PC-9 (cell line): Measurements from ENCODE around the gene TATDN2.

Source experiments
- EZH2 ChIP-seq: fragments of 200-600 bp; sonication (generic); IDR thresholded peaks from 2 replicates; pipeline ENCODE4 v1.8.0; 2017; ENCODE audit warnings: antibody characterized with exemption, low read depth
- TF ChIP-seq, protein P1 (sequence below): fragments of 200-600 bp; sonication (generic); conservative IDR thresholded peaks from 2 replicates; pipeline ENCODE4 v1.6.1; 2017; ENCODE audit warnings: mixed run types, antibody characterized with exemption, mild to moderate bottlenecking, moderate library complexity

DNA sequence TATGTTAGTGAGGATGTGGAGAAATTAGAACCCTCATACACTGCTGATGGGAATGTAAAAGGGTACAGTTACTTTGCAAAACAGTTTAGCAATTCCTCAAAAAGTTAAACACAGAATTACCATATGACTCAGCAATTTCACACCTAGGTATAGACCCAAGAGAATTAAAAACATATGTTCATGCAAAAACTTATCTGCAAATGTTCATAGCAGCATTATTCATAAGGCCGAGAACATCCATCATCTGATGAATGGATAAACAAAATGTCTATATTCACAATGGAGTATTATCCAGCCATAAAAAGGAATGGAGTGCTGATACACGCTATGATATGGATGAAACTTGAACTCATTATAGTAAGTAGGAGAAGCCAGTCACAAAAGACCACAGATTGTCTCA is 62.3 kb downstream of the TATDN2 start:
- TF ChIP-seq, protein P1, sequence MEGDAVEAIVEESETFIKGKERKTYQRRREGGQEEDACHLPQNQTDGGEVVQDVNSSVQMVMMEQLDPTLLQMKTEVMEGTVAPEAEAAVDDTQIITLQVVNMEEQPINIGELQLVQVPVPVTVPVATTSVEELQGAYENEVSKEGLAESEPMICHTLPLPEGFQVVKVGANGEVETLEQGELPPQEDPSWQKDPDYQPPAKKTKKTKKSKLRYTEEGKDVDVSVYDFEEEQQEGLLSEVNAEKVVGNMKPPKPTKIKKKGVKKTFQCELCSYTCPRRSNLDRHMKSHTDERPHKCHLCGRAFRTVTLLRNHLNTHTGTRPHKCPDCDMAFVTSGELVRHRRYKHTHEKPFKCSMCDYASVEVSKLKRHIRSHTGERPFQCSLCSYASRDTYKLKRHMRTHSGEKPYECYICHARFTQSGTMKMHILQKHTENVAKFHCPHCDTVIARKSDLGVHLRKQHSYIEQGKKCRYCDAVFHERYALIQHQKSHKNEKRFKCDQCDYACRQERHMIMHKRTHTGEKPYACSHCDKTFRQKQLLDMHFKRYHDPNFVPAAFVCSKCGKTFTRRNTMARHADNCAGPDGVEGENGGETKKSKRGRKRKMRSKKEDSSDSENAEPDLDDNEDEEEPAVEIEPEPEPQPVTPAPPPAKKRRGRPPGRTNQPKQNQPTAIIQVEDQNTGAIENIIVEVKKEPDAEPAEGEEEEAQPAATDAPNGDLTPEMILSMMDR, result no peak
- TF ChIP-seq EZH2, result no peak
